GM19395 (cell line): ENCODE results near the gene ZFP91.
"Not testable (repeated sequence)": the region's sequence is repeated elsewhere in the genome, so short reads cannot be mapped to it uniquely, and the experiment has no call there.

Experiments used
- ATAC-seq: cut with Tn5 transposase; IDR thresholded peaks from one replicate; pipeline ENCODE4 v1.9.1; 2021; ENCODE audit warnings: mild to moderate bottlenecking, moderate library complexity; ENCODE audit not compliant: unreplicated experiment

Gene ZFP91

DNA sequence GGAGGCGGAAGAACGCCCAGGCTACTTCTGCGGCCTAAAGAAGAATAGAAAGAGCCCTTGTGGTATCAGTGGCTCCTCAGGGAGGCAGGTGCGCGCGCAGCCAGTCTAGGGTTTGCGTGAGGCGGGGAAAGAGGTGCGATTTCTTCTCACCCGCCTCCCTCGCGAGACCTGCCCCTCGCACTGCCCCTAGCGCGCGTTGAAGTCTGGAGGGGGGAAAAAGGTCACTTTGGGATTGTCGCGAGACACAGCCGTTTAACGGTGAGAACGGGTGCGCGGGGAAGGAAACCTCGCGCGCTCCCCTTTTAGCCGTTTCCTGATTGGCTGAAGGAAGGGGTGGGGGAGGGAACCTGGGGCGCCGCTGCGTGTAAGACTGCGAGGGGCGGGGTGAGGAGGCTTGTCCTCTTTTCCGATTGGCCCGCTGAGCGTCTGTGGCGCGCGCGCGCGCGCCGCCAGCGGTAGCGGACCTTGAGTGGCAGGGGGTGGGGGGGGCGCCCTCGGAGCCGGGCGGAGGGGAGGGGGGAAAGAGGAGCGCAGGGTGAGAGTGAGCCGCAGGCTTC, at the start of gene ZFP91:
ZFP91 (plus strand) TSS at position 429 of the 557 bp plus-strand sequence. CDS start 219 bp downstream, outside the sequence.
- peak; percentile 33 for ATAC-seq

GRCh38 chr11:58530236-58530635, 48.6 kb upstream of the ZFP91 start:
- no peak for ATAC-seq

- no peak for ATAC-seq
Measured at GRCh38 chr11:58531865-58532341, 47.0 kb upstream of the ZFP91 start.

- no peak for ATAC-seq
Measured at GRCh38 chr11:58546841-58547240, 32.0 kb upstream of the ZFP91 start.

- ATAC-seq: no peak
Measured at GRCh38 chr11:58549644-58550043, 29.2 kb upstream of the ZFP91 start.

- ATAC-seq: no peak
Measured at GRCh38 chr11:58560842-58561241, 18.0 kb upstream of the ZFP91 start.

DNA sequence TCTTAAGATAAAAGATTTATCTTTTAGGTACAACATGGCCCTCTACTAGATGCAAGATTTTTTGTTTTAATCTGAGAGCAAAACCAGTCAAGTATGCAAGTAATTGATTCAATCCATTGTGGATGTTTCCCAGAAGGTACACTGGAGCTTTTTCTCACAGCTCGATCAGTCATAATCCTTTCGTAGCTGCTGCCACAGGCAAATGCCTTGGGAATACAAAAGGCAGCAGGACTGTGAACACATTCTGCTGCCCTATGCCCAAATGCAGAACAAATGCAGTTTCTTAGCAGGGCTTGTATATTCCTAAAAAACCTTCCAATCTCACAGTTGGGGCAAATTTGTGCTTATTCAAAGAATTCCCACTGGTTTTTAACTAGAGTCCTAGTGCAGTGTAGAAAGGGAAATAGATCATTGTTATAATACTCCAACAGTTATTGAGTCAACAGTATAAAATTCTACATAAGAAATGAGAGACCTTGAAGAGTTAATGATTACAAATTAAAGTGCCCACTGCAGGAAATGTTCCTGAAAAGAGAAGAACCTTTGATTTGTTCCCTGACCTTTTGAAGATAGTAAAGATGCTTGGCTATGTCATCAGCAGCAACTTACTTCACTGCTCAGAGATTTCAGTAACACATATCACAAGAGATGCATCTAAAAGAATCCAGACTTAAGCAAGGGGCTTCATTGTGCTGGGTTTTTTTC, 17.3 kb upstream of the ZFP91 start:
- no peak for ATAC-seq

DNA sequence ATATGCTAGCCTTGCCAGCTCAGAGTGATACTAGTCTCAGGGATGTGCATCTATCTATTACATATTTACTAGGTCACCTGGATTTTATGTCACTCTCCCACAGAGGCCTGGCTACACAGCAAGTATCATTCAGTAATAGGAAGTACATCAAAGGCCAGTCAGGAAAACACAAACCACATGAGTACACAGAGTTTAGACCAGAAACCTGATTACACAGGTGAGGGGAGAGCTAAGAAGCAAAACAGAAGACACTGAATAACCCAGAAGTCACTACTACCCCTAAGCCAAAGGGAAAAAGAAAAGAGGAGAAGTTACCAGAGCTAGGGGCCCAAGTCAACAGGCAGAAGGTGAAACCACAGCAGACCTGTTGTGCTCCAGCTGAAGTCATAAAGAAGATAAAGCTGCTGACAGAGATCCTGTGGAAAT, 16.5 kb upstream of the ZFP91 start:
- ATAC-seq: peak; percentile 95

- ATAC-seq: no peak
Measured at GRCh38 chr11:58564231-58564630, 14.6 kb upstream of the ZFP91 start.

DNA sequence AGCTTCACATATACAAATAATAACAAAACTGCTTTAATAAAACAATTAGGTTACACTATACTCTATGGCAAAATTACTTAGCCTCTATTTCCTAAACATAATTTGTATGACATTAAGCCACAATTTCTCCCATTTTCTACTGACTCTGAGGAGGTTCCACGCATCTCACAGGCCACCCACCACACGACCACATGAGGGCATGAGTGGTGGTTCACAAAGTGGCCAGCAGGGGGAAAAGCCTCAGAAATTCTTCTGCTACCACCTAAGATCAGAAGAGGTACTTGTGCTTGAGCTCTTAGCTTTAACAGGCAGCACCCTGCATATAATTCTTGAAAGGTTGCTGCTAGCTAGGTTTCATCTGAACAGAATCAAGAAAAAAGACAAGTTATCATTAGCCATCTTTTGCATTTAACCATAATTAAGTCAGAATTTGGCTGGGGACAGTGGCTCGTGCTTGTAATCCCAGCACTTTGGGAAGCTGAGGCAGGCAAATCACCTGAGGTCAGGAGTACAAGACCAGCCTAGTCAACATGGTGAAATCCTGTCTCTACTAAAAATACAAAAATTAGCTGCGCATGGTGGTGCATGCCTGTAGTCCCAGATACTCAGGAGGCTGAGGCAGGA, 10.9 kb upstream of the ZFP91 start:
- ATAC-seq: peak; percentile 92

DNA sequence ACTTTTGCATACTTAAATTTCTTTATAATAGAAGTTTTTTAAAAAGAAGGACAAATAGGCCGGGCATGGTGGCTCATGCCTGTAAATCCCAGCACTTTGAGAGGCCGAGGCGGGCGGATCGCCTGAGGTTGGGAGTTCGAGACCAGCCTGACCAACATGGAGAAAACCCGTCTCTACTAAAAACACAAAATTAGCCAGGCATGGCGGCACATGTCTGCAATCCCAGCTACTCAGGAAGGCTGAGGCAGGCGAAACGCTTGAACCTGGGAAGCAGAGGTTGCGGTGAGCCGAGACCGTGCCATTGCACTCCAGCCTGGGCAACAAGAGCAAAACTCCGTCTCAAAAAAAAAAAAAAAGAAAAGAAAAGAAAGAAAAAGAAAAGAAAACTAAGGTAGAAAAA, 6.0 kb upstream of the ZFP91 start:
- not testable (repeated sequence) for ATAC-seq

GRCh38 chr11:58573451-58574104, 5.3 kb upstream of the ZFP91 start:
- peak; percentile 27 for ATAC-seq

DNA sequence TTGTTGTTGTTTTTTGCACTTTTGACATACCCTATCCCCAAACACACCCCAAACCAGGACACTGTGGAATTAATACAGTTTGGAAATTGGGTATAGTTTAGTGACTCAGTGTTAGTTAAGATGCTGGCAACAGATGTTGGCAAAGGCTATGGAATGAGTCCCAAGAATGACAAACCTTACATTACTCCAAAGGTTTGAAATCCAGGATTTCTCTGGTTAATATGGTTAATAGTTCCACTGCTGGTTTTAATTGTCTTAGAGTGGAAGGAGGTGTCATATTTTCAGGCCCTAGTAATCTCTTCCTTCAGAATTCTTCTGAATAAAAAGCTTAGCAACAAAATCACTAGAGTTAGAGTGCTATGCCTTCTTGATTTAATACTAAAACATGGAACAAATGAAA, 4.0 kb upstream of the ZFP91 start:
- no peak for ATAC-seq

- ATAC-seq: no peak
Measured at GRCh38 chr11:58575377-58576020, 3.4 kb upstream of the ZFP91 start, which contains the start of gene LPXN. Gene LPXN (minus strand): TSS chr11:58575856. CDS start chr11:58575772, 84 bp downstream.

DNA sequence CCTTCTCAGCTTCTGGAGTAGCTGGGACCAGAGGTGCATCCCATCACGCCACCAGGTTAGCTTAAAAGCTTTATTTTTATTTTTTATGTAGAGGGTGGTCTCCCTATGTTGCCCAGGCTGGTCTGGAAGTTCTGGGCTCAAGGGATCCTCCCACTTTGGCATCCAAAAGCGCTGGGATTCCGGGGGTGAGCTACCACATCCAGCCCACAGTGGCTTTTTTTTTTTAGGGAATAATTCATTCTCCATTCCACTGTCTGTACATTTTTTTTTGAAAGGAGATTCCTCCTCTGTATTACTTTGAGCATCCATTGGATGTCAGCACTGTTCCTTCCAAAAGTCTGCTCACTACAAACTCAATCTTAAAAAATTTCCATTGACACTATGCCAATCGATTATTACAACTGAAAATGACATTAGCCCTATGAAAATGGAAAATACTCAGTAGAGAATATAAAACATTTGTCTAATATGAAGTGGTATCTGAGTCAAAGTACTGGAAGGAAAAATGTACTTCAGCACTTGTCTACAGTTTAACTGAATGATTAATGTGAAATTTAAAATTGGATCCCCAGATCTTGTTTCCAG, 1.9 kb upstream of the ZFP91 start:
- no peak for ATAC-seq

DNA sequence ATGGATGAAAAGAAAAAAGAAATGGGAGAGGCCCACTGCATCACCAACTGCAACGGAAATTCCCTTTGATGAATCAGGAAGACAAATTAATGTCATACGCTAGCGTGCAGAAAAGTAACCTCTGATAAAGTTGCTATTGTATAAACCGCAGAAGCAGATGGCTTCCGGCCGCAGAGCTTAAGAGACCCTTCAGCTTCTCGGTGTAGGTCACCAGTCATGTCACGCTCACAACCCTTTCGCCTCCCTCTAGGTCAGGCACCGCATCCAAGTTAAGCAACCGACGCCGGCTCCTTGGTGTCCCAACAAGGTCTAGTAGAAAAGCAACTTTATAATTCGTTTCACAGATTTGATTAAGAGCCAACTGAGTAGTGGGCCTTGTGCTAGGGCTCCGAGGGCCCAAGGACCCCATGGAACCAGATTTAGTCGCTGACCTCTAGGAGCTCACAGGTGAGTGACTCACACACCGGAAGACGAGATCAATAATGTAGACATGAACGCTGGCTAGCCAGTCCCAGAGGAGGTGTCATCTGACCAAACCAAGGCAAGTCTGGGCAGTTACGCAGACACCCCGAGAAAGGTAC, 1.2 kb upstream of the ZFP91 start:
- peak; percentile 56 for ATAC-seq

DNA sequence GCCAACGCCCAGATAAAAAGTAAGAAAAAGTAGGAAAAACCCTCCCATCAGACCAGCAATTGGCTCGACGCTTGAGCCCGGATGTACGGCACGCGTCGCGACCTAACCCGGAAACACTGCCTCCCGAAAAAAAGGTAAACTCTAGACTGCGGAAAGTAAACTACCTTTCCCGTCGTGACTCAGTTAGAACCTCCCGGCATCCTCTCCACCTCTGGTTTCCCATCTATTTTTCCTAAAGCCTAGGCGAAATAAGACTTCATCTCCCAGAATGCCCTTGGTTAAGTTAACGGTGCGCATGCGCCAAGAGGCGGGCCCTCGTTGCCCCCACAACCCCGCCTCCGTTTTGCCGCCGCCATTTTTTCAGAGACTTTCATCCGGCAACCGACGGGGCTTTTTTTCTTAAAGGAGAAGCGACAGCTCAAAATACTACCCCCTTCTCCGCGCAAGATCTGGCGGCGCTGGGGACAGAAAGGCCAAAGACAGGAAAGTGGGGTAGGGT, 678 bp upstream of the ZFP91 start:
- peak; percentile 41 for ATAC-seq

- ATAC-seq: peak; percentile 54
Measured at GRCh38 chr11:58579192-58580129, 598 bp downstream of the ZFP91 start.

GRCh38 chr11:58580311-58580710, 1.4 kb downstream of the ZFP91 start:
- no peak for ATAC-seq
